Activated CD4-positive, alpha-beta T cell treated with anti-CD3 and anti-CD28 coated beads, Interleukin-2, amount 10 ng/mL, durations not matched to agents 24 days and 14 days (primary cell): Measurements from ENCODE around the gene CRYZL1. TPM values are rescaled to one million over a fixed set of nuclear protein-coding genes. Genes with fewer than 3 reads are reported as not detected.
"Not testable (repeated sequence)": the region's sequence is repeated elsewhere in the genome, so short reads cannot be mapped to it uniquely, and the experiment has no call there.

ENCODE experiments used
- DNase-seq: peaks from one replicate; pipeline ENCODE4 v3.0.0; 2022
- H3K27ac Mint-ChIP-seq: one replicate; pipeline ENCODE4 v1.8.0; 2022; ENCODE audit warnings: mild to moderate bottlenecking, mixed read lengths
- H3K27me3 Mint-ChIP-seq: one replicate; pipeline ENCODE4 v1.8.0; 2022; ENCODE audit warnings: mixed read lengths
- H3K36me3 Mint-ChIP-seq: one replicate; pipeline ENCODE4 v1.8.0; 2022; ENCODE audit warnings: low read depth, mild to moderate bottlenecking, mixed read lengths
- H3K4me1 Mint-ChIP-seq: one replicate; pipeline ENCODE4 v1.8.0; 2021; ENCODE audit warnings: mixed read lengths
- H3K4me3 Mint-ChIP-seq: one replicate; pipeline ENCODE4 v1.8.0; 2022; ENCODE audit warnings: mild to moderate bottlenecking, moderate library complexity, mixed read lengths
- H3K9me3 Mint-ChIP-seq: one replicate; pipeline ENCODE4 v1.8.0; 2021; ENCODE audit warnings: mixed read lengths
- intact Hi-C: fragments of 100-400 bp; cut with micrococcal nuclease; formaldehyde crosslinking; loops from one replicate; pipeline ENCODE4 v1.15.1; 2023
- total RNA-seq: library from RNA; stranded (reverse); gene quantifications from 2 replicates; pipeline ENCODE4 v1.2.3, GENCODE V29; 2022

The CRYZL1 gene
- total RNA-seq, 1 donor from 2014 or later, result 34.8 TPM

GRCh38 chr21:33634254-33634653 lies 7.3 kb downstream of the CRYZL1 start:
- no peak overlapping the region for H3K4me3 Mint-ChIP-seq
- intact Hi-C loops, result no loop called here
- H3K36me3 Mint-ChIP-seq, result peaks cover 15% of the 10 kb centered on the region
- H3K27ac Mint-ChIP-seq, result no peak overlapping the region
- DNase-seq, result no peak
- no peaks in the 10 kb centered on the region for H3K9me3 Mint-ChIP-seq
- no peaks in the 10 kb centered on the region for H3K27me3 Mint-ChIP-seq
- peaks cover 9% of the 10 kb centered on the region for H3K4me1 Mint-ChIP-seq

DNA sequence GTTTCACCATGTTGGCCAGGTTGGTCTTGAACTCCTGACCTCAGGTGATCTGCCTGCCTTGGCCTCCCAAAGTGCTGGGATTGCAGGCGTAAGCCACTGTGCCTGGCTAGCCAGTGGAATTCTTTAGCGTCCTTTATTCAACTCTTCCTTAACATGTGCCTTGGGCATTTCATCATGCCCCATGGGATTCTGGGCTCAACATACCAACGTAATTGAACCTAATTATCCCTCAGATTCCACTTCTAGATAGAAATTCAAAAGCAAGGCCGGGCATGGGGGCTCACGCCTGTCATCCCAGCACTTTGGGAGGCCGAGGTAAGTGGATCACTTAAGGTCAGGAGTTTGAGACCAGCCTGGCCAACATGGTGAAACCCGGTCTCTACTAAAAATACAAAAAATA lies 15.4 kb downstream of the CRYZL1 start:
- H3K27ac Mint-ChIP-seq, H3K4me1 Mint-ChIP-seq, DNase-seq, H3K9me3 Mint-ChIP-seq, intact Hi-C loops, H3K27me3 Mint-ChIP-seq, H3K4me3 Mint-ChIP-seq: not testable (repeated sequence)
- H3K36me3 Mint-ChIP-seq, result peaks cover 29% of the 10 kb centered on the region

- no peaks in the 10 kb centered on the region for H3K9me3 Mint-ChIP-seq
- H3K27me3 Mint-ChIP-seq, result no peaks in the 10 kb centered on the region
- H3K4me1 Mint-ChIP-seq, result no peaks in the 10 kb centered on the region
- no peak overlapping the region for H3K27ac Mint-ChIP-seq
- H3K36me3 Mint-ChIP-seq, result peaks cover 31% of the 10 kb centered on the region
- intact Hi-C loops, result no loop called here
- H3K4me3 Mint-ChIP-seq, result no peak overlapping the region
- DNase-seq, result no peak
Observed at GRCh38 chr21:33622253-33622652, 19.3 kb downstream of the CRYZL1 start.

DNA sequence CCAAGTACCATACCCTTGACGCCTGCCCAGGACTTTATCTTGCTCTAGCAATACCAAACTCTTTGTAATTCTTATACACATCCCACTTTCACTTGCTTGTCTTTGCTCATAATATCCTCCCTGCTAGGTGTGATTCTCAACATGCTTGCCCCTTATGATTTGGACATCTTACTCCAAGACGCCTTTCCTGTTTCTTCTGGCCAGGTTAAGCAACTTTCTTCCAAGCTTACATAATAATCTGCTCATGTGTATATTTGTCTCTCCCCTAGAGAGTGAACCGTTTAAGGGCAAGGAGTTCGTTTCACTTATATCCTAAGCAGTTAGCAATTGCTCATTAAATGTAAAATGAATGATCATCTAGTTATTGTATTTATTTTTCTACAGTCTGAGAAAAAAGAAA lies 21.8 kb downstream of the CRYZL1 start:
- Mint-ChIP-seq H3K36me3 (peaks cover 35% of the 10 kb centered on the region), H3K4me1 (no peaks in the 10 kb centered on the region), H3K27me3 (no peaks in the 10 kb centered on the region), H3K9me3 (no peaks in the 10 kb centered on the region), H3K4me3 (no peak overlapping the region), H3K27ac (no peak overlapping the region)
- intact Hi-C loops, result no loop called here
- DNase-seq, result no peak

DNA sequence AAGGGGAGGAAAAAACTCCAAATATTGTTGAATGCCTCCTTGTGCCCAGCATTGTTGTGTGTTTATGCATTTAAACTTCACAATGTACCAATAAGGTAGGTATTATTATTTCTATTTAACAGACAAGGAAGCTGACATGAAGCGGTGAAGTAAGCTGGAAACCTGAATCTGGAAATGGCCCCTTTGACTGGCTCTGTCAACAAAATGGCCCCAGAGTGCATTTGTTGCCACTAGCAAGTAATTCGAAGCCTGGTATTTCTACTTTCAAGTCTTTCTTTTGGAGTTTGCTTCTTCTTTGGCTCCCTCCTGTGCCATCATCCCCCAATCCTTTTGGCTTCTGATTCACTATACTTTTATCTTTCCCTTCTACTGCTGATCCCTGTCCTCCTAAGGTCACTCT lies 23.1 kb downstream of the CRYZL1 start:
- H3K4me3 Mint-ChIP-seq, result no peak overlapping the region
- no peak overlapping the region for H3K27ac Mint-ChIP-seq
- no peaks in the 10 kb centered on the region for H3K4me1 Mint-ChIP-seq
- intact Hi-C loops, result no loop called here
- H3K36me3 Mint-ChIP-seq, result peaks cover 30% of the 10 kb centered on the region
- no peaks in the 10 kb centered on the region for H3K27me3 Mint-ChIP-seq
- H3K9me3 Mint-ChIP-seq, result no peaks in the 10 kb centered on the region
- no peak for DNase-seq

DNA sequence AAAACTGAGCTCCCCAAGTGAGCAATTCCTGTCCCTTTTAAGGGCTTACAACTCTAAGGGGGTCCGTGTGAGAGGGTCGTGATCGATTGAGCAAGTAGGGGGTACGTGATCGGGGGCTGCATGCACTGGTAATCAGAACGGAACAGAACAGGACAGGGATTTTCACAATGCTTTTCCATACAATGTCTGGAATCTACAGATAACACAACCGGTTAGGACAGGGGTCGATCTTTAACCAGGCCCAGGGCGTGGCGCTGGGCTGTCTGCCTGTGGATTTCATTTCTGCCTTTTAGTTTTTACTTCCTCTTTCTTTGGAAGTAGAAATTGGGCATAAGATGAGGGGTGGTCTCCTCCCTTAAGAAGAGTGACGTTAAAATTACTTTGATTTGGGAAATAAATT lies 24.0 kb downstream of the CRYZL1 start:
- DNase-seq, intact Hi-C loops, H3K9me3 Mint-ChIP-seq, H3K4me3 Mint-ChIP-seq, H3K27me3 Mint-ChIP-seq, H3K4me1 Mint-ChIP-seq, H3K27ac Mint-ChIP-seq: not testable (repeated sequence)
- peaks cover 31% of the 10 kb centered on the region for H3K36me3 Mint-ChIP-seq

- H3K36me3 Mint-ChIP-seq, result peaks cover 13% of the 10 kb centered on the region
- intact Hi-C loops, result no loop called here
- no peaks in the 10 kb centered on the region for H3K4me1 Mint-ChIP-seq
- no peaks in the 10 kb centered on the region for H3K27me3 Mint-ChIP-seq
- H3K4me3 Mint-ChIP-seq, result no peak overlapping the region
- H3K9me3 Mint-ChIP-seq, result no peaks in the 10 kb centered on the region
- no peak for DNase-seq
- H3K27ac Mint-ChIP-seq, result no peak overlapping the region
Observed at GRCh38 chr21:33611006-33611744, 30.4 kb downstream of the CRYZL1 start.

- no peak for DNase-seq
- Mint-ChIP-seq H3K4me1 (no peaks in the 10 kb centered on the region), H3K9me3 (no peaks in the 10 kb centered on the region), H3K27ac (no peak overlapping the region), H3K4me3 (no peak overlapping the region), H3K27me3 (no peaks in the 10 kb centered on the region), H3K36me3 (peaks cover 10% of the 10 kb centered on the region)
- intact Hi-C loops, result no loop called here
Observed at GRCh38 chr21:33608559-33608958, 33.0 kb downstream of the CRYZL1 start.

- intact Hi-C loops, result no loop called here
- no peak overlapping the region for H3K4me3 Mint-ChIP-seq
- no peak for DNase-seq
- no peak overlapping the region for H3K27ac Mint-ChIP-seq
- no peaks in the 10 kb centered on the region for H3K9me3 Mint-ChIP-seq
- H3K36me3 Mint-ChIP-seq, result peaks cover 29% of the 10 kb centered on the region
- H3K4me1 Mint-ChIP-seq, result no peaks in the 10 kb centered on the region
- H3K27me3 Mint-ChIP-seq, result no peaks in the 10 kb centered on the region
Observed at GRCh38 chr21:33598051-33598450, 43.5 kb downstream of the CRYZL1 start.

- peak; percentile 98 for DNase-seq
- Mint-ChIP-seq H3K36me3 (peaks cover 20% of the 10 kb centered on the region), H3K4me1 (peaks cover 18% of the 10 kb centered on the region), H3K27ac (peak within 1 kb of the TSS; percentile 87), H3K9me3 (no peaks in the 10 kb centered on the region), H3K4me3 (peak within 1 kb of the TSS; percentile 96), H3K27me3 (no peaks in the 10 kb centered on the region)
- intact Hi-C loops, result loop anchor here (1.0 to 5.0 kb wide), 4 partner anchors 16 to 96 kb away; partner anchors contain the start of genes CRYZL1, DNAJC28 and GART
Observed at GRCh38 chr21:33588485-33589335, 52.8 kb downstream of the CRYZL1 start, which contains the start of gene DONSON. Gene DONSON (minus strand): TSS chr21:33588684. CDS start chr21:33588641, 43 bp downstream.

GRCh38 chr21:33587792-33588484 lies 53.6 kb downstream of the CRYZL1 start:
- peaks cover 18% of the 10 kb centered on the region for H3K36me3 Mint-ChIP-seq
- no peaks in the 10 kb centered on the region for H3K27me3 Mint-ChIP-seq
- H3K4me3 Mint-ChIP-seq, result peak overlapping the region; percentile 96
- intact Hi-C loops, result loop anchor here (1.0 to 5.0 kb wide), 4 partner anchors 15 to 96 kb away; partner anchors contain the start of genes CRYZL1, DNAJC28 and GART
- H3K9me3 Mint-ChIP-seq, result no peaks in the 10 kb centered on the region
- peak overlapping the region; percentile 87 for H3K27ac Mint-ChIP-seq
- H3K4me1 Mint-ChIP-seq, result peaks cover 18% of the 10 kb centered on the region
- DNase-seq, result peak; percentile 80

DNA sequence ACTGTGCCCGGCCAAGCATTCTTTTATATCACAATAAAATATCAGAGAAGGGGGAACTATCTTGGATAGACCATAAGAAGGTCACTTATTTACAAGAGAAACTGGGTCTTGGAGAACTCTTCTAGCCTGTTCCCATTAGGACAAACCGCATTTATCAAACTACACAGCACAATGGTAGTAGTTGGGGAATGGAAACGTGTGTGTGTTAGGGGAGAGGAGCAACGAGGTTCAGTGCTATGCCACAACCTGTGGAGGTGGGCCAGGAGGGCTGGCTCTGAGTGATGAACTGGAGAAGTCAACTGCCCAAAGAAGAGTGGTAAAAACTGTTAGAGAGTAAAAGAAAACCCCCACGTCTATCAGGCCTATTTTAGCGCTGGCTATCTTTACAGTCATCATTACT lies 54.6 kb downstream of the CRYZL1 start:
- intact Hi-C loops, result loop anchor here (5.0 kb wide), 1 partner anchor 95 kb away; the partner anchor contains the start of gene DNAJC28
- peaks cover 22% of the 10 kb centered on the region for H3K36me3 Mint-ChIP-seq
- no peaks in the 10 kb centered on the region for H3K9me3 Mint-ChIP-seq
- peak overlapping the region; percentile 75 for H3K4me3 Mint-ChIP-seq
- H3K27ac Mint-ChIP-seq, result peak overlapping the region; percentile 69
- no peak for DNase-seq
- no peaks in the 10 kb centered on the region for H3K27me3 Mint-ChIP-seq
- peaks cover 18% of the 10 kb centered on the region for H3K4me1 Mint-ChIP-seq

DNA sequence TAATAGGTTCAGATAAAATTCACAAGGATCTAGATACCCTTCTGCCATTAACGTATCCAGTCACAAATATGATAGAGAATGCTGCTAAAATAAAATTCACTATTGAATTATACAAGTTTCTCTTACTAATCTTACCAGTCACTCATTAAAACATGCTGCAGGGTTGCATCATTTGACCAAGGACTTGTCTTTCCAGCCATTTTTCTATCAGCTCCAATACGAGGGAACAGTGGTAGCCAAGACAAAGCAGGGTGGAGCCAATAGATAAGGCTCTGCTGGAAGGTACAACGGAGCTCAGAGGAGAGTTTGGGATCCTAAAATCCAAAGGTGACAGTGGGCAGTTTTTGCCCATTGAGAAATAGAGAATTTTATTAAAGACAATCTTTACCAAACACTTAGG lies 57.1 kb downstream of the CRYZL1 start:
- DNase-seq, result no peak
- intact Hi-C loops, result no loop called here
- no peak overlapping the region for H3K27ac Mint-ChIP-seq
- no peaks in the 10 kb centered on the region for H3K9me3 Mint-ChIP-seq
- H3K4me3 Mint-ChIP-seq, result no peak overlapping the region
- peaks cover 32% of the 10 kb centered on the region for H3K36me3 Mint-ChIP-seq
- peaks cover 16% of the 10 kb centered on the region for H3K4me1 Mint-ChIP-seq
- H3K27me3 Mint-ChIP-seq, result no peaks in the 10 kb centered on the region
